Measurements from ENCODE around the gene ACTR2.
"Not testable (repeated sequence)": the region's sequence is repeated elsewhere in the genome, so short reads cannot be mapped to it uniquely, and the experiment has no call there.

Gene ACTR2

DNA sequence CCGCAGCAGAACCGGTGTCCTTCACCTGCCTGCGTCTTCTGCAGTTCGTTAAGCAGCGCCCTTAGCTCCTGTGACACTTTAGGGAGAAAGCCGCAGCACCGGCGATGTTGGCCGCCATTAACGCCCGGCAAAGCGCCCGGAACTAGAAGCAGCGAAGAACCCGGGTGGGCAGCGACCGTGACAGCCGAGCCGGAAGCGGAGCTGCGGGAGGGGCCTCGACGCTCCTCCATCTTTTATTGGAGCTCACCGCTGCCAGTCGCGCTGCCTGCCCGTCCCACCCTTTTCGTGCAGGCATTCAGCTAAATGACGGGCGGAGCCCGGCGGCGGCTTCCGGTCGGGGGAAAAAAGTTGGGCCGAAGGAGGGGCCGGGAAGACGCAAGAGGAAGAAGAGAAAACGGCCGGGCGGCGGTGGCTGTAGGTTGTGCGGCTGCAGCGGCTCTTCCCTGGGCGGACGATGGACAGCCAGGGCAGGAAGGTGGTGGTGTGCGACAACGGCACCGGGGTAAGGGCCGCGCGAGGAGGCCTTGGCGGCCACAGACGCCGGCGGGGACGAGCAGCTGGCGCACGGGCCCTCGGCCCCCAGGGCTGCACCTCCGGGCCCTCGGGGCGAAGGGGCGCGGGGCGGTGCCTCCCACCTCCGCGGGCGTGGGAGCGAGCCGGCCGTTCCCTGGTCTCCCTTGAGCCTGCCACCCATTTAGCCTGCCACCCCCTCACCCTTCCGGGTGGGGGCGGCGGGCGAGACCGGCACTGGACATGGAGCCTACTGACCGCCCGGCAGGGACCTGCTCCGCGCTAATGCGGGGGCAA is at the start of gene ACTR2:
TSS of gene ACTR2 (plus strand) at position 376 of the 807 bp plus-strand sequence. CDS start at position 455, 79 bp downstream.
- DNase-seq = peak; percentile 96 to 97

- no peak for DNase-seq
Observed at GRCh38 chr2:65182570-65182969, 45.1 kb upstream of the ACTR2 start.

DNA sequence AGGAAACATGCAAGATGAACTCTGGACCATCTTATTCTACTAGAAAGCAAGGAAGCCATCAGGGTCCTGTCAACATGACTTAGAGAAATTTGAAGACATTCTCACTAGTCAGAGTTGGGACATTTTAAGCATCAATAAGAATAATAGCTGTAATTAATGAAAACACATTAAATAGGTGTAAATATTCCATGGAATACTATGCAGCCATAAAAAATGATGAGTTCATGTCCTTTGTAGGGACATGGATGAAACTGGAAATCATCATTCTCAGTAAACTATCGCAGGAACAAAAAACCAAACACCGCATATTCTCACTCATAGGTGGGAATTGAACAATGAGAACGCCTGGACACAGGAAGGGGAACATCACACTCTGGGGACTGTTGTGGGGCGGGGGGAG is 44.2 kb upstream of the ACTR2 start:
- not testable (repeated sequence) for DNase-seq

- DNase-seq = no peak
Observed at GRCh38 chr2:65185012-65185411, 42.6 kb upstream of the ACTR2 start.

DNA sequence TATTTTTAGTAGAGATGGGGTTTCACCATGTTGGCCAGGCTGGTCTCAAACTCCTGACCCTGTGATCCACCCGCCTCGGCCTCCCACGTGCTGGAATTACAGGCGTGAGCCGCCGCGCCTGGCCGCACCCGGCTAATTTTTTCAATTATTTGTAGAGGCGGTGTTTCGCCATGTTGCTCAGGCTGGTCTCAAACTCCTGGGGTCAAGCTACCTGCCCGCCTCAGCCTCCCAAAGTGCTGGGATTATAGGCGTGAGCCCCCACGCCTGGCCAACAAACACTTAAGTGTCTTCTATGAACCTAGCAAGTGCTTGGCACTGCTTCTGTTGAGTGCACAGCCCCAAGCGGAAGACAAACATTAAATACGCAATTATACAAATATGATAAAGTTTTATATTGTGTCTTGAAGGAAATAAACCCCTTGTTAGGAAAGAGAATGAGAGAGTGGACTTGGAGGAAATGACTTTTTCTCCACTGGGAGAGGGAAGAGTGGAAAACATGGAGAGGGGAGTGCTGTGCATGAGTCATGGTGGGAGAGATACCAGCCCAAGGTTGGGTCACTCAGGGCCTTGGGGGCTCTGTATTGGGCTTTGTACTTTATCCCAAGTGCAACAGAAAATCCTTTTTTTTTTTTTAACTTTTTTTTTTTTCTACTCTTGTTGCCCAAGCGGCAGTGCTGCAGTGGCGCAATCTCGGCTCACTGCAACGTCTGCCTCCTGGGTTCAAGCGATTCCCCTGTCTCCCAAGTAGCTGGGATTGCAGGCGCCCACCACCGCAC is 41.4 kb upstream of the ACTR2 start:
- no peak for DNase-seq

DNA sequence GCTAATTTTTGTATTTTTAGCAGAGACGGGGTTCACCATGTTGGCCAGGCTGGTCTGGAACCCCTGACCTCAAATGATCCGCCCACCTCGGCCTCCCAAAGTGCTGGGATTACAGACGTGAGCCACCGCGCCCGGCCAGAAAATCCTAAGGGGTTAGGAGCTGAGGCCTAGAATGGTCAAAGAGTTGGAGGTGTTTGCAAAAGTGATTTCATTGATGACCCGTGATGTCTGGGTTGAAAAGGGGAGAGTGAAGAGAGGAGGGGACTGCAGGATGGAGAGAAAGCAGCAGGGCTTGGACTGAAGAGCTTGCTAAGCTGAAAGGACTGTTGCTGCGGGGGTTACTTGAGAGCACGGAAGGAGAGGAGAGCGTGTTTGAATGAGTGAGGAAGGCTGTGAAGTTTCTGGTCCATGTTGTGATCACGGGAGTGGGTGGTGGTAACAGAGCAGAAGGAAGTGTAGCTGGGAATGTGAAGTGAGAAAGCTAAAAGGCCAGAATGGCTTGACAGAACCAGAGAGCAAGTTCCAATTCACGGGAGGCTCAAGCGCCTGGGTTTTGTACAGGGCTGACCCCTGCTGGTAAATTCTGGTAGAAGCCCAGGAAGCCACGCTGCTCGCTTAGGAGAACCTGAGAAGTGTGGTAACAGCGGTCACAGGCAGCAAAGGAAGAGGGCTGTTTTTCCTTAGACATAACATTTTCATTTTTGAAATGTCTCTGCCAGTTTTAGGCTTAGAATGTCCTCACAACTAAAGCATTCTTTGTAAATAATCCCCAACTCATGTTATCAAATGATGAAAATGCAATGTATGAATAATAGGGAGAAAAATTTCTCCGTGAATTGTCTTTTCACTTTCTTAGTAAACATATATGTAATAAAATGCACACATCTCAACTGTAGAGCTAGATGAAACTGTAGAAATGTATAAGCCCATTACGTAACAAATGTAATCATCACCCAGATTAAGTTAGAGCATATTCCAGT is 40.5 kb upstream of the ACTR2 start:
- DNase-seq = peak; percentile 57 to 62

- DNase-seq = no peak
Observed at GRCh38 chr2:65193446-65193845, 34.2 kb upstream of the ACTR2 start.

DNA sequence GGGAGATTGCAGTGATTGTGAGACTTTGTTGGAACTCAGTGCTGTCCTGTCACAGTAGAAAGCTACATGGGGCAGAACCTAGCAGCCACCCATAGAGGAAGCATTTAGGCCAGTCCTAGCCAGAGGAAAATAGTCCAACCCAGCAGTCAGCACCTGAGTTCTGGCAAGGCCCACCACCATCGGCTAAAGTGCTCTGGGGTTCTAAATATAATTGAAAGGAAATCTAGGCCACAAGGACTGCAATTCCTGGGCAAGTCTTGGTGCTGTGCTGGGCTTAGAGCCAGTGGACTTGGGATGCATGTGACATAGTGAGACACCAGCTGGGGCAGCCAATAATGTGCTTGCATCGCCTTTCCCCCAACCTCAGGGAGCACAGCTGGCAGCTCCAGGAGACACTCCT is 28.9 kb upstream of the ACTR2 start:
- no peak for DNase-seq

GRCh38 chr2:65199166-65199565 is 28.5 kb upstream of the ACTR2 start:
- DNase-seq = no peak

- DNase-seq = no peak
Observed at GRCh38 chr2:65199891-65200290, 27.7 kb upstream of the ACTR2 start.

GRCh38 chr2:65204461-65205210 is 23.0 kb upstream of the ACTR2 start:
- no peak for DNase-seq

DNA sequence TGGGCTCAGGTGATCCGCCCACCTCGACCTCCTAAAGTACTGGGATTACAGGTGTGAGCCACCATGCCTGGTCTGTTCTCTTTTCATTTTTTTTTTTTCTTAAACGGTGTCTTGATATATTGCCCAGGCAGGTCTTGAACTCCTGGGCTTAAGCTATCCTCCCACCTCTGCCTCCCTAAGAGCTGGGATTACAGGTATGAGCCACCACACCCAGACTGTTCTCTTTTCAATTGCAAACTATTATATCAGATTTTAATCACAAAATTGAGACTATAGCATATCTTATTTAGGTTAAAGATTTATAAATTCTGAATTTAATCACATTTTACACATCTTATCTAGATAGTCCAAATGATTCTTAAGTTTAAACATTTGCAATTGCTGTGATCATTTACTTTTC is 15.5 kb upstream of the ACTR2 start:
- no peak for DNase-seq

GRCh38 chr2:65212619-65213018 is 15.0 kb upstream of the ACTR2 start:
- no peak for DNase-seq

DNA sequence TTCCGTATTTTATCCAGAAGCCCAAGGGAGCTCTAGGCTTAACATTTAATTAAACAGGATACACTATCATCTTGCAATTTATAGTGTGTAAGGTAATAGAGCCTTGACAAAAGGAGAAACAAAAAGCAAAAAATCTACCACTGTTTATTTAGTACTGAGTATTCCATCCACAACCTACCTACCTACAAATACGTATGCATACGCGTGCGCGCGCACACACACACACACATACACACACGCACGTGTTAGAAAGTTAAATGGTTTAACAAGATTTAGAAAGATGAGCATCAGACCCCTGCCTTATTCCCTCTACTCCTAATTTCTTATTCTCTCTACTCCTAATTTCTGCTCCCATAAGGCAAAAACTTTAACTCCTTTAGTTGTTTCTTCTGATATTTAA is 14.6 kb upstream of the ACTR2 start:
- no peak for DNase-seq

DNA sequence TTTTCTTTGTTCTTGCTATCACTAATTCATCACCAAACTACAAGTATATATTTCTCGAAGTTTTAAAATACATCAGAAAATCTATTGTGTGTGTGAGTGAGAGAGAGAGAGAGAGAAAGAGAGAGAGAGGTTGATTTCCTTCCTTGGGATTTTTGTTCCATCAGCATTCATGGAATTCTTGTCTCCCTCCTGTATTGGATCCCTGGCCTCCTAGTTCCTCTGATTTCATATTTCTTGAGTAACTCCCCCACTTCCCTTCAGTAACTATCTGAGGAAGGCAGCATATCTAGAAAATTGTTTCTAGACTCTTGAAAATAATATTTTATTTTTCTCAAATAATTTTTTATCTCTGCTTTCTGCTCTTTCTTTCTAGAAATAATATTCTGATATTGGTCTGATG is 13.3 kb upstream of the ACTR2 start:
- no peak for DNase-seq

GRCh38 chr2:65214843-65215242 is 12.8 kb upstream of the ACTR2 start:
- no peak for DNase-seq

DNA sequence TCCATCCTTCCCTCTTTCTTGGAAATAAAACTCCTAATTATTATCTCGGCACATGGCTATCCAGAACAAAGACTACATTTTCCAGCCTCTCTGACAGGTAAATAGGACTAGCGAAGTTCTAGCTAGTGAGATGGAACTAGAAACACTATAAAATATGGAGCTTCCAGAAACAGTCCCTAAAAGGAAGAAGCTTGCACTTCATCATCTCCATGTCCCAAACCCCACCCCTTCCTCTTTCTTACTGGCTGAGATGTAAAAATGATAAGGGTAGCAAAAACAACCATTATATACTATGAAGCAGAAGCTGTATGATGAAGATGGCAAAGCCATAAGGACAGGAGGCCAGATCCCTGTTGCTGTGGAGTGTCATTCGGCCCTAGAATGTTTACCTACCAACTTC is 11.7 kb upstream of the ACTR2 start:
- DNase-seq = no peak

GRCh38 chr2:65220432-65221131 is 7.0 kb upstream of the ACTR2 start:
- no peak for DNase-seq

GRCh38 chr2:65221275-65221674 is 6.4 kb upstream of the ACTR2 start:
- DNase-seq = not testable (repeated sequence)

- peak in 1 of 2 experiments; percentile 26 for DNase-seq
Observed at GRCh38 chr2:65227020-65227455, 593 bp upstream of the ACTR2 start.

- DNase-seq = peak; percentile 24 to 66
Observed at GRCh38 chr2:65228263-65228750, 676 bp downstream of the ACTR2 start.

Measured in NCI-H2081 (cell line).